Right lobe of liver (tissue), 6 donors: Measurements from ENCODE around the gene CIDEB. TPM values are rescaled to one million over a fixed set of nuclear protein-coding genes. Genes with fewer than 3 reads are reported as not detected.

Experiments used
- ATAC-seq, 4 donors: fragments of 200-7000 bp; cut with Tn5 transposase; one replicate each; pipeline ENCODE4 v1.9.1; 2020; ENCODE audit warnings: mild to moderate bottlenecking in 4 of 4, moderate library complexity in 4 of 4
- DNase-seq, 3 donors: peaks; one replicate each; pipeline ENCODE4 v3.0.0-alpha.2; 2020
- H3K27ac ChIP-seq, 3 donors: fragments of 200-600 bp; one replicate each; pipeline ENCODE4 v1.8.0; 2022
- H3K27me3 ChIP-seq, 2 donors: fragments of 200-600 bp; one replicate each; pipeline ENCODE4 v1.8.0; 2022
- H3K36me3 ChIP-seq, 4 donors: fragments of 200-600 bp; sonication (generic) in 1 of 4; one replicate each; pipeline versions ENCODE4 v1.5.1 to v1.8.0; 2017 to 2022; ENCODE audit warnings: control low read depth in 1 of 4
- H3K4me1 ChIP-seq, 4 donors: fragments of 200-600 bp; sonication (generic) in 1 of 4; one replicate each; pipeline versions ENCODE4 v1.5.1 to v1.8.0; 2017 to 2022; ENCODE audit warnings: control low read depth in 1 of 4
- H3K4me3 ChIP-seq, 3 donors: fragments of 200-600 bp; one replicate each; pipeline ENCODE4 v1.8.0; 2022
- H3K9me3 ChIP-seq, 4 donors: fragments of 200-600 bp; sonication (generic) in 1 of 4; one replicate each; pipeline versions ENCODE4 v1.5.1 to v1.8.0; 2017 to 2022; ENCODE audit warnings: control low read depth in 1 of 4
- CTCF ChIP-seq, 4 donors: fragments of 200-600 bp in 3 of 4; fragments of 450-650 bp in 1 of 4; IDR thresholded peaks; one replicate each; pipeline versions ENCODE4 v1.5.1 to v1.8.0; 2016 to 2022; ENCODE audit warnings: antibody characterized with exemption in 4 of 4, mild to moderate bottlenecking in 2 of 4
- POLR2A ChIP-seq: fragments of 450-650 bp; IDR thresholded peaks from one replicate; pipeline ENCODE4 v1.6.1; 2017; ENCODE audit warnings: antibody characterized with exemption, mild to moderate bottlenecking
- WGBS: methylation state at CpG from one replicate; pipeline ENCODE4 v1.1.6; 2018; ENCODE audit warnings: low coverage, low lambda C conversion rate; ENCODE audit not compliant: insufficient coverage; ENCODE audit errors: missing lambda C conversion rate; 5-methylcytosine and 5-hydroxymethylcytosine counted together
- intact Hi-C, 2 donors: fragments of 100-400 bp; cut with DNase I; formaldehyde crosslinking; loops; one replicate each; pipeline versions ENCODE4 v1.11.2 to v1.14.1; 2022
- total RNA-seq, 6 experiments: library from RNA; depleted of rRNA in 2 of 6; stranded (reverse); fragments of >200 nt in 2 of 6; fragmentation: NEBNext Ultra II Directional in 3 of 6; extraction: Animal tissue kit (Norgen Biotek cat#: 25700) in 3 of 6; gene quantifications; one replicate each; pipeline versions ENCODE4 v1.1.0 to v1.2.4, GENCODE V29; 2016 to 2023
- donor health status: DM: no; HTN: yes; CAD: no.
- donor health status: DM: no; HTN: no; CAD: no.
- donor health status: DM: no; HTN: no; CAD: no.
- donor health status: DM: no; HTN: yes; CAD: no.
- donor health status: DM: no; HTN: yes; CAD: no.

The CIDEB gene
- total RNA-seq, 6 experiments from 2014 or later: 118 to 219 (median 196) TPM

GRCh38 chr14:24327303-24327702 lies 19.5 kb upstream of the CIDEB start:
- peaks cover 0 to 1% (median under 1%) of the 10 kb centered on the region in 4 donors for H3K4me1 ChIP-seq
- H3K9me3 ChIP-seq: no peaks in the 10 kb centered on the region
- peak; percentile 5 to 38 (median 24) for ATAC-seq
- H3K4me3 ChIP-seq: no peak overlapping the region
- peak overlapping the region in 1 of 3 donors; percentile 5 for H3K27ac ChIP-seq
- TF ChIP-seq CTCF (IDR thresholded peaks at IDR 0.05) (no peak), POLR2A (no peak)
- no CpG with 5 or more reads among the region's 2 CpGs for WGBS
- no peaks in the 10 kb centered on the region for H3K27me3 ChIP-seq
- intact Hi-C loops: no loop called here
- no peak for DNase-seq
- H3K36me3 ChIP-seq: no peaks in the 10 kb centered on the region

GRCh38 chr14:24325963-24326362 lies 18.2 kb upstream of the CIDEB start:
- TF ChIP-seq CTCF (IDR thresholded peaks at IDR 0.05) (no peak), POLR2A (no peak)
- Histone ChIP-seq H3K9me3 (no peaks in the 10 kb centered on the region), H3K36me3 (no peaks in the 10 kb centered on the region), H3K27ac (no peak overlapping the region), H3K4me1 (no peaks in the 10 kb centered on the region), H3K4me3 (no peak overlapping the region), H3K27me3 (no peaks in the 10 kb centered on the region)
- DNase-seq (no peak), ATAC-seq (no peak)
- WGBS: 68% methylated on average over 6 of the region's 9 CpGs
- intact Hi-C loops: no loop called here

- intact Hi-C loops: no loop called here
- no peaks in the 10 kb centered on the region for H3K4me1 ChIP-seq
- no peaks in the 10 kb centered on the region for H3K36me3 ChIP-seq
- 58% methylated on average over 2 of the region's 5 CpGs for WGBS
- TF ChIP-seq POLR2A (no peak), CTCF (IDR thresholded peaks at IDR 0.05) (no peak)
- ATAC-seq (no peak), DNase-seq (no peak)
- H3K27me3 ChIP-seq: no peaks in the 10 kb centered on the region
- no peaks in the 10 kb centered on the region for H3K9me3 ChIP-seq
- H3K4me3 ChIP-seq: no peak overlapping the region
- no peak overlapping the region for H3K27ac ChIP-seq
These were observed 17.3 kb upstream of the CIDEB start for GRCh38 chr14:24325041-24325530.

GRCh38 chr14:24324024-24324423 lies 16.2 kb upstream of the CIDEB start:
- intact Hi-C loops: no loop called here
- no peaks in the 10 kb centered on the region for H3K27me3 ChIP-seq
- no peak overlapping the region for H3K4me3 ChIP-seq
- TF ChIP-seq CTCF (IDR thresholded peaks at IDR 0.05) (no peak), POLR2A (no peak)
- H3K36me3 ChIP-seq: no peaks in the 10 kb centered on the region
- no peak for ATAC-seq
- H3K9me3 ChIP-seq: no peaks in the 10 kb centered on the region
- DNase-seq: no peak
- no peaks in the 10 kb centered on the region for H3K4me1 ChIP-seq
- 63% methylated on average over 4 of the region's 6 CpGs for WGBS
- H3K27ac ChIP-seq: no peak overlapping the region

- intact Hi-C loops: no loop called here
These were observed 15.6 kb upstream of the CIDEB start for GRCh38 chr14:24323341-24323740.

More at GRCh38 chr14:24323341-24323740, 15.6 kb upstream of the CIDEB start:
- Histone ChIP-seq H3K27me3 (no peaks in the 10 kb centered on the region), H3K36me3 (no peaks in the 10 kb centered on the region), H3K4me3 (no peak overlapping the region), H3K4me1 (no peaks in the 10 kb centered on the region), H3K27ac (no peak overlapping the region), H3K9me3 (no peaks in the 10 kb centered on the region)
- WGBS: 40% methylated on average over 1 of the region's 3 CpGs
- no peak for DNase-seq
- no peak for ATAC-seq
- TF ChIP-seq POLR2A: no peak
- TF ChIP-seq CTCF (IDR thresholded peaks at IDR 0.05): no peak
